M059J (cell line): ENCODE measurements around the gene KRTAP5-2. TPM values are rescaled to one million over a fixed set of nuclear protein-coding genes. Genes with fewer than 3 reads are reported as not detected.

Experiments
- DNase-seq: peaks from one replicate; pipeline ENCODE4 v3.0.0-alpha.2; 2012; ENCODE audit warnings: low read depth
- total RNA-seq: library from RNA; depleted of rRNA; stranded (reverse); fragments of >200 nt; shearing (Covaris generic); gene quantifications from 2 replicates; pipeline ENCODE4 v1.2.3, GENCODE V29; 2014; rRNA removed

Gene KRTAP5-2
- total RNA-seq, 1 experiment from 2014 or later = not detected

DNA sequence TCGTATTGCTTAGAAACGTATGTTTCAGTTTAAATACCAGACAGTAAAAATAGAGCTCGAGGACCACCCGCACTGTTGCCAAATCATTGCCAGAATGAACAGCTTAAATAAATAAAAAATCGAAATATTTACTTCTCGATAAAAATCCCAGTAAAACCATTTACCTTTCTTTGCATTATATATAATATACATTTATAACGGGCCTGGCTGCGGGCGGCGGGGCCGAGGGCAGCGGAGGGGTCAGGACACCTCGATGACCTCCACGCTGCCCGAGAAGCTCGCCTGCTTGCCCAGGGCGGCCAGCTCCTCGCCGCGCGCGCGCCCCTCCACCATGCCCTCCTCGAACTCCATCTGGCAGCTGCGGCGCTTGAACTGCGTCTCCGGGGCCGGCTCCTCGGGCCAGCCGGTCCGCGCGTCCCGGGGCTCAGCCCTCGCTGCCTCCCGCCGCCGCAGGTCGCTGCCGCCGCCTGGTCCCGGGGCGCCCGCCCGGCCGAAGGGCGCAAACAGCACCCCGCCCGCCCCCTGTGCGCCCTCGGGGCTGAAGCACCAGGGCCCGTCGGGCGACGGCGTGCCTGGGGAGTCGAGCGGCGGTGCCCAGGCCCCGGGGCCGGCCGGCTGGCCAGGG, 41.7 kb downstream of the KRTAP5-2 start:
- DNase-seq = no peak

DNA sequence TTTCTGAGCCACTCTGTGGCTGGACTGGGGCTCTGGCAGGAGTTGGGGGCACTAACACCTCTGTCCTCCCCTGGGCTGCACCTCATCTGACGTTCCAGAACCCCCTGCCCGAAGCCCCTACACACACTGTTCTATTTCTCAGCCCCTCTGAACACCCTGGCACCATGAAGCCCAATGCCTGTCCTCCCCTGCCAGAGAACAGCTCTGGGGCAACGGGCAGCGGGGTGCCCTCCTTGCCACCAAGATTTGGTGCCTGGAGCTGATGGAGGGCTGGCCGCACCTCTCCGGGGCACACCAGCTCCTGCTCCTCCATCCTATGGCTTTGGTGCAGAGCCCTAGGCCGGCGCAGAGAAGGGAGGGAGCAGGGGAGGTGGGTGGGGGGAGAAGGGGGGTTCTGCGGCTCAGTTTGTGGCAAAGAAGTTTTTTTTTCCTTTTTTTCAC, 42.4 kb downstream of the KRTAP5-2 start:
- DNase-seq = no peak

DNA sequence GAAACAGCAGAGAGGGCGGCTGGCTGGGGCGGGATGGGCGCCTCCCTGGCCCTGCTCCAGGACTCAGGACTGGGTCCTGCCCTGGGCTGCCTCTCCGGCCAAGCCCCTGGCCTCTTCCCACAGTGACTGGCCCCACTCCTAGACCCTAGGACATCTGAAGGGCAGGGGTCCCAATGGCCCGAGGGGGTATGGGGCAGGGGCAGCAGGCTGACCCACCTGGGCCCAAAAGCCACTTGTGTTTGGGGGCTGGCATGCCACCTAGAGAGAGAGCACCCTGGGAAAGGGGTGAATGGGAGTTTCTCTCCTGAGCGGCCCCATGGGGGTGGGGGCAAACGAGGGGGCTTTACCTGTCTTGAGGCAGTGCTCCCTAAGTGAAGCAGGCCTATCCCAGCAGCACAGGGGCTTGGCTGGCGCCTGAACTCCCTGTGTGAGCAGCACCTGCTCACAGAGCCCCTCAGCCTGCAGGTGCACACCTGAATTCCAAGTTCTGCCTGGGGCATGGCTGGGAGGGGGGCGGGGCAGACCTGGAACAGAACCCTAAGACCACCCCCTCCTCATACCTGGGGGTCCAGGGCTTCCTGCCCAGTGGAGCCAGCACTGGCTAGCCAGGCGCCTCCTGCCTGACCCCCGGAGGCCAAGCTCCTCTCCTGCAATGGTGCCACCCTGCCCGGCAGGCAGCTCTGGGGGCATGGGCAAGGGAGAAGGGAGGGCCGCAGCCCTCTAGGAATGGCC, 42.9 kb downstream of the KRTAP5-2 start:
- no peak for DNase-seq

DNA sequence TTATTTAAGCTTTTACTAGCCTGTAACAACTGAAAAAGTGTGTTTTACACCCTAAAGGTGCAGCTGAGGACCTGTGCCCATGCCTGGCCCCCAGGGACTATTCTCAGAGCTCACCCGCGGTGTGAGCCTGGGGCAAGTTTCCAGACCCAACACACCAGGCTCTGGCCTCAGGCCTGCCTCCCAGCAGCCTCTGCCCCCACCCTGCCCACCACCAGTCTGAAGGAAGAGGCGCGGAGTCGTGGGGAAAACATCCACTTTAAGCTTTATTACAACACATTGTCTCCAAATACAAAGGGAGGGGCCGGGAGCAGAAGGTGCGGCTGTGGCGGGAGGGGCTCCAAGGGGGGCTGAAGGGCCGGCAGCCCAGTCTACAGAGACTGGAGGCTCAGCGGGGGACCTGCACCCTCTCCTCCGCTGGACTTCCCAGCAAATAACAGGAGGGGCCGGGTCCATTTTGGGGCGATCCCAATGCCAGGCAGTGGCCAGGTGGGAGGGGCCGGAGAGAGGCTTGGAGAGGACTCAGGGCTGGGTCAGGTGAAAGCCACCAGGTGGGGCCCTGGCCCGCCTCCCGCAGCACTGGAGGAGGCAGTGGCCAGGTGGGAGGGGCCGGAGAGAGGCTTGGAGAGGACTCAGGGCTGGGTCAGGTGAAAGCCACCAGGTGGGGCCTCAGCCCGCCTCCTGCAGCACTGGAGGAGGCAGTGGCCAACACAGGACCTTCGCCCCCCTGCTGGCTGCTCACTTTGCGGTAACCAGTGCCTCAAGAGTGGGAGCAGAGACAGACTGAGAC, 44.1 kb downstream of the KRTAP5-2 start:
- DNase-seq = no peak

DNA sequence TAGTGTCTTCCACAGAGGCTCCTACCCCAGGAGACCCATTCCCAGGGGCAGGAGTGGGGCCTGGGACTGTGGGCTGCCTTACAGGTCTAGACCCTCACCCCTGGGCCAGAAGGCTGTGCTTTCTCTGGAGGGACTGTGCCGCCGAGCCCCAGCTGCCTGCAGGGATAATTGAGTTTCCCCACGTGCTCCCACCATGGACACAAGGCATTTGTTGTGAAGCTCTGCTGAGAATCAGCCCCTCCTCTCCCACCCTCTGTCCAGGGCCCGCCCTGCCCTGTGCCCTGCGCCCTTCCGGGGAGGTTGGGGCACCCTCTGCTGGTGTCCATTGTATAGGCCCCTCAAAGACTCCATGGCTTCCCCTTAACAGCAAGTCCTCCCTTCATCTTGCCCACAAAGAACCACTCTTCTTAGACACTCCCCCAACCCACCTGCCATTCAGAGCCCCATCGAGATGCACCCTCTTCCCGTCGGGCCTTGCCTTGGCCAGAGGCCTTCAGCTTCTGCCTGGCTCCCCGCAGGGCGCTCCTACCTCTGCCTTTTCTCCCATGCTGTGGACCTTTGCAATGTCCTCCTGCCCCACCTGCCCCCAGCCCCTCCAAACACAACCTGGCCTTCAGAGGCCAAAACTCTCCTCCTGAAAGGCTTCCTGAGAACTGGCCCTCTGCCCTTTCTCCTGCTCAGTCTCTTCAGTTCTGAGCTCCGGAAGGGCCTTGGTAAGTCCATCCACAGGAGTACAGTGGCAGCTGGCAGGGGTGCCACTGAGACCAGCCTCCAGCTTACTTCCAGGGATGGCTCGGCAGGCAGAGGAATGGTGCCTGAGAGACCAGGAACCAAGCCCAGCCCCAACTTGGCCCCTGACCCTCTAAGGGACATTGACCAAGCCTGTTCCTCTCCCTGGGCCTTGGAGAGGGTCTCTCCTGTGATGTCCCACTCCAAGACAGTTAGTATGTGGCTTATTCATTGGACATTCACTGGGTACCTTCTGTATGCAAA, 48.5 kb downstream of the KRTAP5-2 start:
- no peak for DNase-seq

DNA sequence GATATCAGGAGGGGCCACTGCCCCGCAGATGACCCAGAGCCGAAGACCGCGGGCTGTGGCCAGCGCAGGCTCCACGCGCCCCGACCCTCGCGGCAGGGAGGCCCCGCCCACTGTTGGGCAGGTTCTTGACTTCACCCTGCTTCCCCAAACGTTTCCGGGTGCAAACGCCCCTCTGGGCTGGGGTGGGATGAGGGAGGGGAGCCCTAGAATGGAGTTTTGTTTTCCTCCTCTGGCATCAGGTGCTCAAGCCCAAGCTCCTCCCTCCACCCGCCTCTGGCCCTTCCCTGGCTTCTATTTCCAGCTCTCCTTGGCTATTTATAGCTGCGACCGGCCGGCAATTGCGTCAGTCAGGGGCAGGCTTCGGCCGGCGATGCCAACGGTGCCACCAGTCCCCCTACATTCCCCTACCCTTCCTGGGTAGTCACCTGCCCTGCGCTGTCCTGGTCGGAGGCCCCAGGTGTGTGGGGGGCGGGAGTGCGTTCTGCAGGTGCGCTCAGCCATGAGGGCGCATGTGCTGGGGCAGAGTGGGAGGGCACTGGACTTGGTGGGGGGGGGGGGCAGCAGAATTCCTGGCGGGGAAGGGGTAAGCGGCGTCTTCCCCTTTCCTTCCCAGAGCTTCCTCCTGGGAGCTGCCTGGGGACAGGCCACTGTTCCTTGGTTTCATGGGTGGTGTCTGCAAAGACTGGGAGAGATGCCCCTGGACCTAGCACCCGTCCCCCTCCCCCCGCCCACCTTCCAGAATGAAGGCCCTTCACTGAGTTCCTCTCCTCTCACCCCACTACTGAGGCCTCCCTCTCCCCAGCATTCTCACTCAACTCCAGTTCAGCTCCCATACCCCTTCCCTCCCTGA, 49.6 kb downstream of the KRTAP5-2 start:
- DNase-seq = peak; percentile 74

DNA sequence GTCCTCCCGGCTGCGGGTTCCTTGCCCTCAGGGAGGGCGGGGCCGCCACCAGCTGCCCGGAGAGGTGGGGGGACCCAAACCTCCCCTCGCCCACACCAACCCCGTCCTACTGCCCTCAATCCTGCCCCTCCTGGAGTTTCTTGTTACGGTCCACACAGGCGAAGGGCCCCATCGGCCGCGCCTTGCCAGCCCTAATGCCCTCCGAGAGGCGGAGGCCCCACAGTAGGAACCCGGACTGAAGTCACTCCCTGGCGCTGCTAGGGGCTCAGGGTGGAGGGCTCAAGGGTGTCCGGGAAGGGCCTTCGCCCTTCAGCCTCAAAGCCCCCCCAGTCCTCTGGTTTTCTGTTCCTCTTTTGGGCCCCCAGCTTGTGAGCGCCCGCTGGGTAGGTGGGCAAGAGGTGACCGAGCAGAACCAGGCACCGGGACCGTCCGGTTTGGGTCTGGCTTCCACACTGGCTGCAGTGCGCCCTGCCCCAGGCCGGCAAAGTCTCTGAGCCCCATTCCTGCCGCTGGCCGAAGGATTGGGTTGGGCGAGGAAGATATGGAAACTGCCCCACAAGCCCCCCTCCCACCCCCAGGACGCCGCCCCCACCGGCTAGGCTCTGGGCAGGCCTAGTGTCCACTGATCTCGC, 50.5 kb downstream of the KRTAP5-2 start:
- no peak for DNase-seq

Other genes starting within 250 kb of the KRTAP5-2 start
- 0.44 TPM in 1 of 2 replicates, not detected in the other for gene BRSK2, start 208.4 kb downstream of the KRTAP5-2 start, total RNA-seq
- gene MOB2, start 111.5 kb downstream of the KRTAP5-2 start, total RNA-seq = 9.5 and 21.3 TPM in 2 replicates
- 1.2 and 3.5 TPM in 2 replicates for gene DUSP8, start 26.0 kb downstream of the KRTAP5-2 start, total RNA-seq
- gene KRTAP5-1, start 13.0 kb downstream of the KRTAP5-2 start, total RNA-seq = not detected in 2 replicates
- gene KRTAP5-3, start 10.2 kb upstream of the KRTAP5-2 start, total RNA-seq = not detected in 2 replicates
- not detected in 2 replicates for gene KRTAP5-4, start 23.8 kb upstream of the KRTAP5-2 start, total RNA-seq
- gene KRTAP5-5, start 31.5 kb upstream of the KRTAP5-2 start, total RNA-seq = not detected in 2 replicates
- not detected in 2 replicates for gene KRTAP5-6, start 98.9 kb upstream of the KRTAP5-2 start, total RNA-seq
- 2.7 and 11.4 TPM in 2 replicates for gene IFITM10, start 152.3 kb upstream of the KRTAP5-2 start, total RNA-seq
- gene CTSD, start 165.6 kb upstream of the KRTAP5-2 start, total RNA-seq = 974 and 1,095 TPM in 2 replicates
- not detected in 2 replicates for gene SYT8, start 236.7 kb upstream of the KRTAP5-2 start, total RNA-seq
- gene TNNI2, start 240.7 kb upstream of the KRTAP5-2 start, total RNA-seq = not detected in 2 replicates